GM18519 (cell line): ENCODE data around the gene SMG5.

Experiments
- ATAC-seq: cut with Tn5 transposase; IDR thresholded peaks from one replicate; pipeline ENCODE4 v1.9.1; 2021; ENCODE audit warnings: mild to moderate bottlenecking, moderate library complexity; ENCODE audit not compliant: unreplicated experiment, low FRiP score

SMG5 gene

GRCh38 chr1:156246781-156247459, 35.7 kb downstream of the SMG5 start:
- no peak for ATAC-seq

DNA sequence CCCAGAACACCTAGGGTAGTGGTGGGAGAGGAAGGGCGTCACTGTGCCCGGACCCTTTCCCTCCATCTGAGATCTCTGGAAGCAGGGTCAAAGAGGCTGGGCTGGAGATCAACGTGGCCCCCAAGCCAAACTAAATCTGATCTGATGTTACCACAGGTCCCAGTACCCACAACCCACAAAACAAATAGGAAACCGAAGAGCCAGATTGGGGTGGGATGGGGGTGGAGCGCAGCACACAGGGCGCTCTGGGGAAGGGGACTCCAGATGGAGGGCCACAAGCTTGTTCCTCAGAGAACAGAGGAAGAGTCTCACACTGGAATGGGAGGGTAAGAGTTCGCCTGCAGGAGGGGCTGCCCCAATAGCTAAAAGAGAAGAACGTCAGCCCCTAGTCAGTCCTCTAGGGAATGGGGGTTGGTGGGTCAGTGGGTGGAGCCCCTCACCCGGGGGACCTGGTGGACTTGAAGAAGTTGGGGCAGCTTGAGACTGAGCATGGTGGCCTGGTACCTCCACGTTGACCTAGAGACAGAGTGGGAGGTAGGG, 36.3 kb downstream of the SMG5 start:
- no peak for ATAC-seq

DNA sequence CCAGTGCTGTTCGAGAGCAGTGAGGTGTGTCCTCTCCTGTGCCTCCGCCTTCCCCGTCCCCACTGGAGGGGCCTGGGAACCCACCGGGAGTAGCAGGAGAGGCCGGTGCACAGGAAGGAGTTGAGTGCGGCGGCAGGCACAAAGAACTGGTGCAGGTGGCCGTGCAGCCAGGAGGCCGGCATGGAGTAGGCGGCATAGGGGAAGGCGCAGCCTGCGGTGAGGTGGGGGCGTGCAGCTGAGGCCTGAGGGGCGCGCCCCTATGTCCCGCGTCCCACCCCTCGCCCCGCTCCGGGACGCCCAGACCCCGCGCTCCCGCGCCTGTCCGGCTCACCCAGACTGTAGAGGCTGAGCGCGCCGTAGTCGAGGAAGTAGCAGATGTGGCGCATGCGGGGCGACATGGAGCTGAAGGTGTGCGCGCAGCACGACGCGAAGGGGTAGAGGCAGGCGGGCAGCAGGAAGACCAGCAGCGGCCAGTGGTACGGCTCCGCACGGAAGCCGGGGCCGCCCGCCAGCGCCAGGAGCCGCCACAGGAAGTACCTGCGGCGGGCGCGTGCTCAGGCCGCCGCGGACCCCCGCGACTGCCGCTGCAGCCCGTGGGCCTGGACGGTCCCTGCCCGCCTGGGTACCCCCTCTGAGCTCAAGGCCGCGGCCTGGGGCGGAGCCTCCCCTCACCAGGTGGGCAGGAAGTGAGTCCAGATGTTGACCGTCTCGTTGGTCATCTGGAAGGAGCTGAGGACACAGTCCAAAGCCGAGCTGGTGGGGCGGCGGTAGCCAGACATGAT, 37.0 kb downstream of the SMG5 start:
- no peak for ATAC-seq

DNA sequence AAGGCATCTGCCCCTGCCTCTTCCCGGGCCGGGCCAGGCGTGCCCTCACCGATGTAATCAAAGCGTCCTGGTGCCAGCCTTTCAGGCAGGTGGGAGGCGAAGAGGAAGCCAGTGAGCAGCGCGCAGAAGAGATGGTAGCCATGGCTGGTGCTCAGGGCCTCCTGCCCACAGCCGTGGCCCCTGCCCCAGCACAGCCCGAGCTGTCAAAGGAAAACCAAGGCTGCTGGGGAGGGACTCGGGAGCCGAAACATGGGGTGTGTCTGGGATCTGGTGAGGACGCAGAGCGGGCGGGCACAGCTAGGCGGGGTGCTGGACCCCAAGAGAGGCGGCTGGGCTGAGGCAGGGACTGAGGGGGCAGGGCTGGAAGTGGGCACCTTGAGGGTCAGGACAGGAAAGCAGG, 37.9 kb downstream of the SMG5 start:
- ATAC-seq, result no peak

DNA sequence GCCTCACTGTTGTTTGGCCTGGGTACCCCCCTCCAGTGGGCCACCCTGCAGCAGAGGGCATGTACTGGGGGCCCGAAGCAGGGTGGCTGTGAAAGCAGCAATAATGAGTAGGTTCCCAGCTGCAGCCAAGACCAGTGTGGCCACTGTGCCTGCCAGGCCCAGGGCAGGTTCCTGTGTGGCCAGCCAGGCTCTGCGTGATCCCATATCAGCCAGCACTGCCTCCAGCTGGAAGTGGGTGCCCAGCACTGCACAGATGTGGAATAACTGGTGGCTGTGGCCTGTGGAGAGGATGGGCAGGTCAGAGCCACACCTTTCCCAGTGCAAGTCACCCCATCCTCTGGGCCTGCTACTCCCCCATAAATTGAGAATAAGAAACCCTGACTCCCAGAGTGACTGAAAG, 38.5 kb downstream of the SMG5 start:
- ATAC-seq, result no peak

GRCh38 chr1:156242738-156243137, 39.9 kb downstream of the SMG5 start:
- no peak for ATAC-seq

GRCh38 chr1:156241926-156242325, 40.7 kb downstream of the SMG5 start, which contains the start of gene BGLAP:
BGLAP (plus strand) TSS chr1:156242184; CDS start chr1:156242232, 48 bp downstream.
- ATAC-seq, result no peak

GRCh38 chr1:156241311-156241811, 41.3 kb downstream of the SMG5 start:
- no peak for ATAC-seq

DNA sequence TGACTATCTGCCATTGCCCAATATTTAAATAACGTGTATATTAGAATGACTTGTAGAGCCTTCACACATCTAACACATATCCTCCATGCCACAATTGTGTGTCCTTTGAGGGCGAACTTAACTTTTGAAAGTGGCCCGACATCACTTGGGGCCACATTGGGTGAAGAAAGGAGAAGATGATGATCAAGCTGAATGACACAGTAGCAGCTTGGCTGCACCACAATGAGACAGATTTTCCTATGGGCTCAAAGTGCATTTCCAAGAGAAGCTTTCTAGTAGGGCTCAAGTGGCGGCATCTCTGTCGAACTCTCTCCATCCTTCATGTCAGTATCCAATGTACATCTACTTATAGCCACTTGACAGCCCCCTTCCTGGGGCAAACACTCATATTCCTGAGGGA, 44.4 kb downstream of the SMG5 start:
- no peak for ATAC-seq

DNA sequence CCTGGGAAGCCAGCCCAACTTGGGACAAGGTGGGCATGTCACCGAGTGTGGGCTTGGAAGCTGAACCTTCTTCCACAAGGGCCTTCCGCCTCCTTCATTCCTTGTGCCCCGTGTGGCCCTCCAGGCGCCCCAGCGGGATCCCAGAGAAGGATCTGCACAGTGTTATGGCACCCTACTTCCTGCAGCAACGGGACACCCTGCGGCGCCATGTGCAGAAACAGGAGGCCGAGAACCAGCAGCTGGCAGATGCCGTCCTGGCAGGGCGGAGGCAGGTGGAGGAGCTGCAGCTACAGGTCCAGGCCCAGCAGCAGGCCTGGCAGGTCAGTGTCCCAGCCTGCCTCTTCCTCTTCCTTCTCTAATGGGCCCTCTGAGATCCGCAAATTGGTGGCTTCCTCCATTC, 46.5 kb downstream of the SMG5 start:
- ATAC-seq, result no peak

DNA sequence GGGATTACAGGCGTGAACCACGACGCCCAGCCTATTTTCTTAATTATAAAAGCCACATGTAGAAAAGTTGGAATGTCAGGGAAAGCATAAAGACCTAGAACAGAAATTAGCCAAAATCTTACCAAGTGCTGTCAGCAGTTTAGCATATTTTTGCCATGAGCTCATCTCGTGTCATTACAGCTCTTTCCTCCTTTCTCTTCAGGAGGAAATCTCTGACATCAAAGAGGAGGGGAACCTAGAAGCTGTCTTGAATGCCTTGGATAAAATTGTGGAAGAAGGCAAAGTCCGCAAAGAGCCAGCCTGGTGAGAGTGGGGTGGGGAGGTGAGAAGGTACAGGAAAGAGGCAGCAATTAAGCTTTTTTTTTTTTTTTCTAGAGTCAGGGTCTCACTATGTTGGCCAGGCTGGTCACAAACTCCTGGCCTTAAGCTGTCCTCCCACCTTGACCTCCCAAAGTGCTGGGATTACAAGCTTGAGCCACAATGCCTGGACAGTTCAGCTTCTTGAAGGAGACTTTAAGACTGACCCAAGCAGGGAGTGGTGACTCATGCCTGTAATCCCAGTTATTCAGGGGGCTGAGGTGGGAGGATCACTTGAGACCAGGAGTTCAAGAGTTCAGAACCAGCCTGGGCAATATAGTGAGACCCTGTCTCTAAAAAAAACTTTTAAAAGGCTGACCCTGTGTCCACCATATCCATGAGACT, 49.0 kb downstream of the SMG5 start:
- no peak for ATAC-seq

- ATAC-seq, result no peak
Observed at GRCh38 chr1:156232201-156232894, 50.3 kb downstream of the SMG5 start.

DNA sequence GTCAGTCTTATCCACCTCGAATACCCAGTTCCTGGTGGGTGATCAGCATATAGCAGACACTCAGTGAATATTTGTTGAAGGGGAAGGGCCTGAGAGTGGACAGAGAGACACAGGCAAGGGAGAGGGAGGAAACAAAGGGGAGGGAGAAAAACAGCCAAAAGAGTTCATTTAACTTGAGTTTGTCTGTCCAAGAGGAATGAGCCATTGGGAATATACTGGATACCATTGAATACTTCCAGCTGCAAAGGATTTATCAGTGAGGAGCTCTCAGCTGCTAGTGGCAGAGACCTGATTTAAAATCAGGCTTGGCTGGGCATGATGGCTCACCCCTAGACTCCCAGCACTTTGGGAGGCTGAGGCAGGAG, 52.2 kb downstream of the SMG5 start:
- ATAC-seq, result no peak

DNA sequence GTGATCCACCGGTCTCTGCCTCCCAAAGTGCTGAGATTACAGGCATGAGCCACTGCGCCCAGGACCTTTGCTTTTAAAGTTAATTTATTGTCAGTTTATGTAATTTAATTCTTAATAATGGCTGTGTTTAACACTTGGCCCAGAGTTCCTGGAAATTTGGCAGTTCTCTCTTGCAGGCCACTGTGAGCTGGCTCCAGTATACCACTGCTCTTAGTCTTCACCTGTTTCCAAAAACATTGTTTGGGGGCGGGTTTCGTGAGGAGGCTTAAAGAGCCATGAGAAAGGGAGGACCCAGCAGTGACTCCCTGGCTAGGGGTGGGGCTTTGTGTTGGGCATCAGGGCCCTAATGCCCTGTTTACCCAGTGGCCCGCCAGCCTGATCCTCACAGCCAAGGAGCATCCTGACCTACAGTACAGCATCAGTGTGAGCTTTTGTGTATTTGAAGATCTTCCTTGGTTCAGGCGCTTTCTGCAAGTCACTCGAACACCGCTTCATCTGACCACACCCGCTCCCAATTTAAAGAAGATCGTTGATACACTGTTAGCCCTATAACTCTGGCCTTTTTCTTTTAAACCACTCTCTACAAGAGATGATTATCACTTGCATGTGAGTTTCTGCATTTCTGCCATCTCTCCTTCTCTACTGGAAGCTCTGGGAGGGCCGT, 52.7 kb downstream of the SMG5 start:
- ATAC-seq, result no peak

GRCh38 chr1:156228501-156228900, 54.1 kb downstream of the SMG5 start:
- ATAC-seq, result no peak

GRCh38 chr1:156226782-156227181, 55.8 kb downstream of the SMG5 start:
- no peak for ATAC-seq

DNA sequence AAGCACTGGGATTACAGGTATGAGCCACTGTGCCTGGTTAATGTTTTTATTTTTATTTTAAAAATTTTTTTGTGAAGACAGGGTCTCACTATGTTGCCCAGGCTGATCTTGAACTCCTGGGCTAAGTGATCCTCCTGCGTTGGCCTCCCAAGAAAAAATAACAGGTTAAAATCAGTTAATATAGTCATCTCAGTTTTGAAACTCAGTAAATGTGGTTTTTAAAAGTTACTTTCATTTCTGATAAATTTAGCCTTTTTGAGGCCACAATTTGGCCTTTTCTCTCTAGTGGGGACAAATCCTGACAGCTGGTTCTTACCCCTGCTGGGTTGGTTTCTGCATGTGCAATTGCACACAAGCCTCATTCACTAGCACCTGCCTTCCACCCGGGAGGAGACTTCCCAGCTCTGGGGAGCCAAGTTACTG, 56.5 kb downstream of the SMG5 start:
- ATAC-seq, result no peak

GRCh38 chr1:156225677-156226014, 57.0 kb downstream of the SMG5 start:
- ATAC-seq, result no peak

DNA sequence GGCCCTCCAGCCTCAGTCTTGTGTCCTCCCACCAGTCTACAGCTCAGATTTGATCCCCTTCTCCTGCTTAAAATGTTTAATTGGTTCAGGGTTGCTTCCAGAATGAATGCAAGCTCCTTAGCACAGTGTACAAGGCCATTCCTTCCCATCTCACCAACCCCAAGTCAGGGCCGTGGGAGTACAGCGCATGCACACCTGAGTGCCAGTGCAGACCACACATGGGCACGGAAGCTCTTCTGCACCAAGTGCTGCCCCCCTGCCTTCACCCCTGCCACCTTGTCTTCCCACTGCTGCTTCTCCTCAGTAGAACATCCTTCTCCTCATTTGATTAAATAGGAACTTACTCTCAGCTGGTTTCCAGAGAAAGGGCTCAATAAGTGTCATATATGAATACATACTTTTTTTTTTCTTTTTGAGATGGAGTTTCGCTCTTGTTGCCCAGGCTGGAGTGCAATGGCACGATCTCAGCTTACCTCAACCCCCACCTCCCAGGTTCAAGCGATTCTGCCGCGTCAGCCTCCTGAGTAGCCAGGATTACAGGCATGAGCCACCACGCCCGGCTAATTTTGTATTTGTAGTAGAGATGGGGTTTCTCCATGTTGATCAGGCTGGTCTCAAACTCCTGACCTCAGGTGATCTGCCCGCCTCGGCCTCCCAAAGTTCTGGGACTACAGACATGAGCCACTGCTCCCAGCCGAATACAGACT, 60.5 kb downstream of the SMG5 start:
- ATAC-seq, result no peak
